NB4 (cell line): ENCODE data around the gene PDLIM5.

ENCODE experiments used
- CTCF ChIP-seq: IDR thresholded peaks from one replicate; pipeline ENCODE4 v1.5.1; 2012; ENCODE audit warnings: low read depth, low read length
- TF ChIP-seq, protein P1 (sequence below): IDR thresholded peaks from 2 replicates; pipeline ENCODE4 v1.6.1; 2011; ENCODE audit warnings: low read depth, low read length

- TF ChIP-seq CTCF, result no peak
- TF ChIP-seq, protein P1, sequence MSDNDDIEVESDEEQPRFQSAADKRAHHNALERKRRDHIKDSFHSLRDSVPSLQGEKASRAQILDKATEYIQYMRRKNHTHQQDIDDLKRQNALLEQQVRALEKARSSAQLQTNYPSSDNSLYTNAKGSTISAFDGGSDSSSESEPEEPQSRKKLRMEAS, result no peak
Observed at GRCh38 chr4:94650690-94651089, 198.9 kb downstream of the PDLIM5 start.
